B cell (primary cell): Measurements from ENCODE around the gene TRAPPC8. TPM values are rescaled to one million over a fixed set of nuclear protein-coding genes. Genes with fewer than 3 reads are reported as not detected.

Experiments used
- ATAC-seq: fragments of 200-7000 bp; cut with Tn5 transposase; one replicate; pipeline ENCODE4 v1.10.0; 2021; ENCODE audit warnings: low read depth, mild to moderate bottlenecking, moderate number of reproducible peaks, moderate library complexity
- CTCF ChIA-PET: fragments of 350-600 bp; sonication (Branson Sonifier 250); formaldehyde crosslinking; loops from one replicate; lab custom pipeline; 2021; ENCODE audit warnings: antibody characterized with exemption, inconsistent platforms; lab: Charles Lee
- POLR2A ChIA-PET: fragments of 350-600 bp; sonication (Branson Sonifier 250); formaldehyde crosslinking; loops from one replicate; lab custom pipeline; 2021; ENCODE audit warnings: antibody characterized with exemption; lab: Charles Lee
- DNase-seq: peaks from one replicate; pipeline ENCODE4 v3.0.0; 2013
- H2AFZ ChIP-seq: 2 replicates; pipeline ENCODE4 v1.6.1; 2012; ENCODE audit warnings: mild to moderate bottlenecking, low read depth, low read length; ENCODE audit not compliant: insufficient read depth, poor library complexity, severe bottlenecking
- H3K27ac ChIP-seq, 2 donors: 1 replicate in 1 of 2; 2 replicates in 1 of 2; pipeline ENCODE4 v1.5.1; 2012 to 2013; ENCODE audit warnings: low read length in 2 of 2, mild to moderate bottlenecking in 2 of 2, moderate library complexity in 1 of 2
- H3K27me3 ChIP-seq, 4 experiments: fragments of 200-600 bp in 1 of 4; sonication (generic) in 1 of 4; replicated peaks in 1 of 4; 1 replicate in 2 of 4; 2 replicates in 2 of 4; pipeline versions ENCODE4 v1.6.1 to v1.7.0; 2013 to 2016; ENCODE audit warnings: low read length in 3 of 4, mild to moderate bottlenecking in 2 of 4, mixed read lengths in 1 of 4, moderate library complexity in 1 of 4; ENCODE audit not compliant: insufficient read depth in 4 of 4, control insufficient read depth in 3 of 4; ENCODE audit errors: control extremely low read depth in 1 of 4
- H3K36me3 ChIP-seq, 2 experiments: replicated peaks in 1 of 2; 1 replicate in 1 of 2; 2 replicates in 1 of 2; pipeline versions ENCODE4 v1.6.1 to v1.7.1; 2013; ENCODE audit warnings: low read length in 1 of 2; ENCODE audit not compliant: insufficient read depth in 2 of 2, control insufficient read depth in 1 of 2; ENCODE audit errors: control extremely low read depth in 1 of 2, extremely low read depth in 1 of 2
- H3K4me1 ChIP-seq, 2 donors: fragments of 200-600 bp in 1 of 2; sonication (generic) in 1 of 2; 1 replicate in 1 of 2; 2 replicates in 1 of 2; pipeline versions ENCODE4 v1.5.1 to v1.6.1; 2013 to 2017; ENCODE audit warnings: low read length in 2 of 2; ENCODE audit not compliant: control insufficient read depth in 2 of 2, insufficient read depth in 2 of 2
- H3K4me2 ChIP-seq: replicated peaks from 2 replicates; pipeline ENCODE3; 2012; ENCODE audit warnings: mild to moderate bottlenecking, low read depth, low read length; ENCODE audit not compliant: poor library complexity, severe bottlenecking
- H3K4me3 ChIP-seq, 5 experiments: fragments of 200-600 bp in 1 of 5; sonication (generic) in 1 of 5; 1 replicate in 3 of 5; 2 replicates in 2 of 5; pipeline versions ENCODE4 v1.5.1 to v1.7.0; 2011 to 2016; ENCODE audit warnings: low read length in 4 of 5, mild to moderate bottlenecking in 4 of 5, low read depth in 2 of 5, control low read depth in 1 of 5, moderate library complexity in 1 of 5; ENCODE audit not compliant: insufficient read depth in 1 of 5; ENCODE audit errors: control extremely low read depth in 1 of 5, extremely low read depth in 1 of 5
- H3K79me2 ChIP-seq: fragments of 200-600 bp; sonication (generic); one replicate; pipeline ENCODE4 v1.6.0; 2016; ENCODE audit warnings: low read length; ENCODE audit not compliant: control insufficient read depth, insufficient read depth
- H3K9ac ChIP-seq: fragments of 200-600 bp; sonication (generic); 2 replicates; pipeline ENCODE4 v1.6.1; 2017; ENCODE audit warnings: mild to moderate bottlenecking, low read length, moderate library complexity
- H3K9me3 ChIP-seq, 3 donors: one replicate each; pipeline versions ENCODE4 v1.6.1 to v1.7.1; 2013; ENCODE audit warnings: low read length in 2 of 3; ENCODE audit not compliant: control insufficient read depth in 2 of 3, insufficient read depth in 1 of 3; ENCODE audit errors: control extremely low read depth in 1 of 3
- H4K20me1 ChIP-seq: 2 replicates; pipeline ENCODE4 v1.6.0; 2012; ENCODE audit warnings: mild to moderate bottlenecking, low read length; ENCODE audit not compliant: insufficient read depth, control insufficient read depth, poor library complexity, severe bottlenecking
- H3K27ac Mint-ChIP-seq: one replicate; pipeline ENCODE4 v1.8.0; 2021; ENCODE audit warnings: mixed read lengths
- H3K27me3 Mint-ChIP-seq: one replicate; pipeline ENCODE4 v1.8.0; 2021; ENCODE audit warnings: mixed read lengths
- H3K4me1 Mint-ChIP-seq: one replicate; pipeline ENCODE4 v1.8.0; 2021; ENCODE audit warnings: mixed read lengths
- H3K4me3 Mint-ChIP-seq: one replicate; pipeline ENCODE4 v1.8.0; 2021; ENCODE audit warnings: mixed read lengths
- H3K9me3 Mint-ChIP-seq: one replicate; pipeline ENCODE4 v1.8.0; 2022; ENCODE audit warnings: mixed read lengths; ENCODE audit not compliant: insufficient read depth
- CTCF ChIP-seq: fragments of 200-600 bp; IDR thresholded peaks from one replicate; pipeline ENCODE4 v1.8.0; 2022; ENCODE audit warnings: antibody characterized with exemption, mild to moderate bottlenecking
- EZH2 ChIP-seq: IDR thresholded peaks from 2 replicates; pipeline ENCODE4 v1.6.1; 2012; ENCODE audit warnings: borderline replicate concordance, low read depth, mild to moderate bottlenecking, moderate library complexity, low read length; ENCODE audit not compliant: insufficient read depth, poor library complexity, severe bottlenecking
- whole genome bisulfite sequencing: methylation state at CpG from one replicate; pipeline ENCODE4 v1.1.5; 2013; ENCODE audit warnings: missing lambda C conversion rate; ENCODE audit not compliant: insufficient coverage; 5-methylcytosine and 5-hydroxymethylcytosine counted together
- intact Hi-C: fragments of 100-400 bp; cut with micrococcal nuclease; formaldehyde crosslinking; loops from one replicate; pipeline ENCODE4 v1.10.0; 2022
- polyA plus RNA-seq: library from polyadenylated mRNA; depleted of rRNA; stranded (reverse); fragments of >200 nt; gene quantifications from 2 replicates; pipeline ENCODE4 v1.2.3, GENCODE V29; 2012
- total RNA-seq, 2 donors: library from RNA; stranded (reverse); fragments of 120-200 nt in 1 of 2; gene quantifications; 1 replicate in 1 of 2; 2 replicates in 1 of 2; pipeline versions ENCODE4 v1.2.3 to v1.2.4, GENCODE V29; 2013 to 2022

The TRAPPC8 gene
- total and polyA plus RNA-seq, 2 donors (not counting 1 experiment from before 2014, with no cell fraction given) = 53.6 to 95.5 TPM

GRCh38 chr18:31876707-31877106 is 66.2 kb downstream of the TRAPPC8 start:
- Histone ChIP-seq H3K4me3 (no peak overlapping the region), H3K4me2 (no peak overlapping the region), H3K27me3 (no peaks in the 10 kb centered on the region), H2AFZ (no peak overlapping the region), H3K79me2 (peaks cover 13% of the 10 kb centered on the region), H3K36me3 (peaks cover 6 to 69% of the 10 kb centered on the region in 2 experiments), H3K9me3 (peaks cover 0 to 5% (median 0%) of the 10 kb centered on the region in 3 donors), H3K9ac (no peak overlapping the region), H4K20me1 (peaks cover 7% of the 10 kb centered on the region), H3K4me1 (no peaks in the 10 kb centered on the region), H3K27ac (no peak overlapping the region)
- 67% methylated on average over 3 of the region's 4 CpGs for WGBS
- intact Hi-C loops = no loop called here
- Mint-ChIP-seq H3K27ac (no peak overlapping the region), H3K4me3 (no peak overlapping the region), H3K4me1 (peaks cover 11% of the 10 kb centered on the region), H3K9me3 (peaks cover 5% of the 10 kb centered on the region), H3K27me3 (no peaks in the 10 kb centered on the region)
- no peak for TF ChIP-seq EZH2
- TF ChIP-seq CTCF = no peak
- POLR2A ChIA-PET = no interaction called here
- no peak for DNase-seq
- CTCF ChIA-PET = no interaction called here
- no peak for ATAC-seq

DNA sequence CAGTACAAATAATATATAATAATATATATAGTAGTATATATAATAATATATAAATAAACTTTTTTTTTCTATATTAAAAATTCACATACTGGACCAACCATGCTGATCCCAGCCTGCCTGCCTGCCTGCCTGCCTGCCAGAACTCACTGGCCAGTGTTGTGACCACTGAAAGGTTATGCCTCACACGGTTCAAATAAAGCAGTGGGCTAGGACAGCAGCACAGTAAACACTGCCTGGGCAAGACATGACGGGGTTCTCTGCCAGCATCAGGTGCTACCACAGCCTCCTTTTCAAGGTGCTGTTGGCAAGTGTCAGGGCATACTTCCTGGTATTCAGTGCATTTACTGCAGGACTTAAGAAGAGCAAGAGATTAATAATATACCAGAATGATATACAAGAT is 67.6 kb downstream of the TRAPPC8 start:
- Histone ChIP-seq H3K4me1 (no peaks in the 10 kb centered on the region), H3K4me3 (no peak overlapping the region), H4K20me1 (no peaks in the 10 kb centered on the region), H3K27ac (no peak overlapping the region), H3K36me3 (peaks cover 9 to 66% of the 10 kb centered on the region in 2 experiments), H3K9me3 (no peaks in the 10 kb centered on the region), H3K4me2 (no peak overlapping the region), H3K9ac (no peak overlapping the region), H3K79me2 (peaks cover 2% of the 10 kb centered on the region), H3K27me3 (no peaks in the 10 kb centered on the region), H2AFZ (no peak overlapping the region)
- intact Hi-C loops = no loop called here
- Mint-ChIP-seq H3K4me1 (peaks cover 6% of the 10 kb centered on the region), H3K4me3 (no peak overlapping the region), H3K9me3 (no peaks in the 10 kb centered on the region), H3K27me3 (no peaks in the 10 kb centered on the region), H3K27ac (no peak overlapping the region)
- no peak for TF ChIP-seq CTCF
- ChIA-PET CTCF (no interaction called here), POLR2A (no interaction called here)
- WGBS = 90% methylated on average over 2 of the region's 2 CpGs
- DNase-seq (no peak), ATAC-seq (no peak)
